ENCODE measurements around the gene AATF. TPM values are rescaled to one million over a fixed set of nuclear protein-coding genes. Genes with fewer than 3 reads are reported as not detected.

AATF gene
- polyA plus RNA-seq, 1 donor from 2014 or later: 12.7 TPM

DNA sequence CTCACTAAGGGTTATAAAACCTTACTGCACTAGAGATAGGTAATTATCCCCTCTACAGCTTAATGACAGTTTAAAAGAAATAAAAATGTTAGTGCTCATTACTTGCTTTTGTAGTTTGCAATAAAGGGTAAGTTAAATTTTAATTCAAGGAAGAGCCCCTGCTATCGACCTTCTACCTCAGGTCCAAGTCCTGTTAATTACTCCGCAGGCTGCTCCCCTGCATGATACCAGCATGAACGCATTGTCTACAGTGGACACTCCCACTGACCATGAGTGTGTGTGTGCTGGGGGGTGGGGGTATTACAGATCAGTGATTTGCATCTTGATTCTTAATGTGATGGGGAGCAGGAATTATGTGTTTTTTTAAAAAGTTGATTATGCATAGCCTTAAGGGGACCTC lies 103.1 kb downstream of the AATF start:
- no peak overlapping the region for H3K9ac ChIP-seq (ENCODE audit: low read length)
- H4K20me1 ChIP-seq (ENCODE audit: insufficient read depth): no peaks in the 10 kb centered on the region
- no peaks in the 10 kb centered on the region for H3K27me3 ChIP-seq (ENCODE audit: insufficient read depth, low read depth, low read length)
- no peaks in the 10 kb centered on the region for H3K9me3 ChIP-seq (ENCODE audit: low read length)
- H3K36me3 ChIP-seq (ENCODE audit: insufficient read depth, low read length): no peaks in the 10 kb centered on the region
- no peak overlapping the region for H3K4me2 ChIP-seq (ENCODE audit: low read length)
- H3K27ac ChIP-seq (ENCODE audit: low read length): no peak overlapping the region
- TF ChIP-seq EP300 (conservative IDR thresholded peaks at IDR 0.05; ENCODE audit: poor library complexity, severe bottlenecking) (no peak), RAD21 (conservative IDR thresholded peaks at IDR 0.05) (no peak), MXI1 (conservative IDR thresholded peaks at IDR 0.05; ENCODE audit: poor library complexity, severe bottlenecking) (no peak), POLR2AphosphoS5 (IDR thresholded peaks at IDR 0.05) (no peak), TAF1 (IDR thresholded peaks at IDR 0.05; ENCODE audit: low read depth) (no peak), SMC3 (conservative IDR thresholded peaks at IDR 0.05; ENCODE audit: poor library complexity) (no peak), EZH2 (IDR thresholded peaks at IDR 0.05; ENCODE audit: borderline replicate concordance, insufficient read depth, low read length, poor library complexity, severe bottlenecking) (no peak)
- TF ChIP-seq, protein P1, sequence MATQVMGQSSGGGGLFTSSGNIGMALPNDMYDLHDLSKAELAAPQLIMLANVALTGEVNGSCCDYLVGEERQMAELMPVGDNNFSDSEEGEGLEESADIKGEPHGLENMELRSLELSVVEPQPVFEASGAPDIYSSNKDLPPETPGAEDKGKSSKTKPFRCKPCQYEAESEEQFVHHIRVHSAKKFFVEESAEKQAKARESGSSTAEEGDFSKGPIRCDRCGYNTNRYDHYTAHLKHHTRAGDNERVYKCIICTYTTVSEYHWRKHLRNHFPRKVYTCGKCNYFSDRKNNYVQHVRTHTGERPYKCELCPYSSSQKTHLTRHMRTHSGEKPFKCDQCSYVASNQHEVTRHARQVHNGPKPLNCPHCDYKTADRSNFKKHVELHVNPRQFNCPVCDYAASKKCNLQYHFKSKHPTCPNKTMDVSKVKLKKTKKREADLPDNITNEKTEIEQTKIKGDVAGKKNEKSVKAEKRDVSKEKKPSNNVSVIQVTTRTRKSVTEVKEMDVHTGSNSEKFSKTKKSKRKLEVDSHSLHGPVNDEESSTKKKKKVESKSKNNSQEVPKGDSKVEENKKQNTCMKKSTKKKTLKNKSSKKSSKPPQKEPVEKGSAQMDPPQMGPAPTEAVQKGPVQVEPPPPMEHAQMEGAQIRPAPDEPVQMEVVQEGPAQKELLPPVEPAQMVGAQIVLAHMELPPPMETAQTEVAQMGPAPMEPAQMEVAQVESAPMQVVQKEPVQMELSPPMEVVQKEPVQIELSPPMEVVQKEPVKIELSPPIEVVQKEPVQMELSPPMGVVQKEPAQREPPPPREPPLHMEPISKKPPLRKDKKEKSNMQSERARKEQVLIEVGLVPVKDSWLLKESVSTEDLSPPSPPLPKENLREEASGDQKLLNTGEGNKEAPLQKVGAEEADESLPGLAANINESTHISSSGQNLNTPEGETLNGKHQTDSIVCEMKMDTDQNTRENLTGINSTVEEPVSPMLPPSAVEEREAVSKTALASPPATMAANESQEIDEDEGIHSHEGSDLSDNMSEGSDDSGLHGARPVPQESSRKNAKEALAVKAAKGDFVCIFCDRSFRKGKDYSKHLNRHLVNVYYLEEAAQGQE (IDR thresholded peaks at IDR 0.05; ENCODE audit: borderline replicate concordance): no peak
- TF ChIP-seq, protein P2, sequence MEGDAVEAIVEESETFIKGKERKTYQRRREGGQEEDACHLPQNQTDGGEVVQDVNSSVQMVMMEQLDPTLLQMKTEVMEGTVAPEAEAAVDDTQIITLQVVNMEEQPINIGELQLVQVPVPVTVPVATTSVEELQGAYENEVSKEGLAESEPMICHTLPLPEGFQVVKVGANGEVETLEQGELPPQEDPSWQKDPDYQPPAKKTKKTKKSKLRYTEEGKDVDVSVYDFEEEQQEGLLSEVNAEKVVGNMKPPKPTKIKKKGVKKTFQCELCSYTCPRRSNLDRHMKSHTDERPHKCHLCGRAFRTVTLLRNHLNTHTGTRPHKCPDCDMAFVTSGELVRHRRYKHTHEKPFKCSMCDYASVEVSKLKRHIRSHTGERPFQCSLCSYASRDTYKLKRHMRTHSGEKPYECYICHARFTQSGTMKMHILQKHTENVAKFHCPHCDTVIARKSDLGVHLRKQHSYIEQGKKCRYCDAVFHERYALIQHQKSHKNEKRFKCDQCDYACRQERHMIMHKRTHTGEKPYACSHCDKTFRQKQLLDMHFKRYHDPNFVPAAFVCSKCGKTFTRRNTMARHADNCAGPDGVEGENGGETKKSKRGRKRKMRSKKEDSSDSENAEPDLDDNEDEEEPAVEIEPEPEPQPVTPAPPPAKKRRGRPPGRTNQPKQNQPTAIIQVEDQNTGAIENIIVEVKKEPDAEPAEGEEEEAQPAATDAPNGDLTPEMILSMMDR (IDR thresholded peaks at IDR 0.05; ENCODE audit: poor library complexity, severe bottlenecking): no peak
- no peak overlapping the region for H2AFZ ChIP-seq (ENCODE audit: low read depth, low read length)
- no peaks in the 10 kb centered on the region for H3K9me2 ChIP-seq (ENCODE audit: insufficient read depth, low read length)
- no peak overlapping the region for H3K4me3 ChIP-seq (ENCODE audit: low read length)
- no peaks in the 10 kb centered on the region for H3K79me2 ChIP-seq (replicated peaks; ENCODE audit: insufficient read depth, low read length)
- H3F3A ChIP-seq (ENCODE audit: insufficient read depth, low read length, poor library complexity, severe bottlenecking): no peaks in the 10 kb centered on the region

DNA sequence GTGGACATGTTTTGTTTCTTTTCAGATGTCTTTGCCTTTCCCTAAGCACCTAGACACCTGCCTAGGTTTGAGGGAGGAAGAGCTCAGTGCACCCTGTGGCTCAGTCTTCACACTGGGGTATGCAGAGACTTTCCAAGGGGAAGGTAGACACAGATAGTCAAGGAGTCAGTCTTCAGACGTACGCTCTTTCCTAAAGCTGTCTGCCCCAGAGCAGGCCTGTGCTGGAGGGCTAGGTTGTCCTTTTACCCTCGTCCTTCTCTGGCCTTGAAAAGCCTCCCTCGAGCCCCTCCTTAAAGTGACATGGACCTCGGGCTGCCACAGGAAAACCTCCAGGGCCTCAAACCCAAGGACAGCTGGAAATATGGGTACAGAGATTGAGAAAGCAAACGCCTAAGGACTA lies 103.7 kb downstream of the AATF start:
- Histone ChIP-seq H3K9ac (ENCODE audit: low read length) (no peak overlapping the region), H4K20me1 (ENCODE audit: insufficient read depth) (no peaks in the 10 kb centered on the region), H3K36me3 (ENCODE audit: insufficient read depth, low read length) (no peaks in the 10 kb centered on the region), H3F3A (ENCODE audit: insufficient read depth, low read length, poor library complexity, severe bottlenecking) (no peaks in the 10 kb centered on the region), H3K9me2 (ENCODE audit: insufficient read depth, low read length) (no peaks in the 10 kb centered on the region), H2AFZ (ENCODE audit: low read depth, low read length) (no peak overlapping the region), H3K4me3 (ENCODE audit: low read length) (no peak overlapping the region), H3K9me3 (ENCODE audit: low read length) (no peaks in the 10 kb centered on the region), H3K4me2 (ENCODE audit: low read length) (no peak overlapping the region), H3K27me3 (ENCODE audit: insufficient read depth, low read depth, low read length) (no peaks in the 10 kb centered on the region), H3K27ac (ENCODE audit: low read length) (no peak overlapping the region), H3K79me2 (replicated peaks; ENCODE audit: insufficient read depth, low read length) (no peaks in the 10 kb centered on the region)
- TF ChIP-seq MXI1 (conservative IDR thresholded peaks at IDR 0.05; ENCODE audit: poor library complexity, severe bottlenecking) (no peak), POLR2AphosphoS5 (IDR thresholded peaks at IDR 0.05) (no peak), EZH2 (IDR thresholded peaks at IDR 0.05; ENCODE audit: borderline replicate concordance, insufficient read depth, low read length, poor library complexity, severe bottlenecking) (no peak), RAD21 (conservative IDR thresholded peaks at IDR 0.05) (no peak), EP300 (conservative IDR thresholded peaks at IDR 0.05; ENCODE audit: poor library complexity, severe bottlenecking) (no peak), TAF1 (IDR thresholded peaks at IDR 0.05; ENCODE audit: low read depth) (no peak)
- TF ChIP-seq, protein P2 (IDR thresholded peaks at IDR 0.05; ENCODE audit: poor library complexity, severe bottlenecking): no peak
